ENCODE measurements around the gene BCKDHA.

DNA sequence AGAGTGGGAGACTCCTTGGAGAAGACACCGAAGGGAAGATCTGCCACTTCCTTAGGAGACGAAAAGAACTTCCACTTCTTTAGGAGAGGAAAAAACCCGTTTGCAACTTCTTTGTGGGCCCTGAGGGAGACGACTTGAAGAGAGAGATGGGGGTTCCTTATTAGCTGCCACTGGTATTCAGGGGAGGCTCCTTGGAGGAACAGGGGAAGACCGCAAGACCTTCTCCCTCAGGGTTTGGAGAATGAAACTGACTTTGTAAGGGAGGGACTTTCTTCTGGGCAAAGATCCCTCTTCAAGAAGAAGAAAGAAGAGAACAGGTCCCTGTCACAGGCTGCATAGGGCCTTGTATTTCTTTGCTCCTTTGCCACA, 416 bp downstream of the BCKDHA start:
- TF ChIP-seq, protein P1, sequence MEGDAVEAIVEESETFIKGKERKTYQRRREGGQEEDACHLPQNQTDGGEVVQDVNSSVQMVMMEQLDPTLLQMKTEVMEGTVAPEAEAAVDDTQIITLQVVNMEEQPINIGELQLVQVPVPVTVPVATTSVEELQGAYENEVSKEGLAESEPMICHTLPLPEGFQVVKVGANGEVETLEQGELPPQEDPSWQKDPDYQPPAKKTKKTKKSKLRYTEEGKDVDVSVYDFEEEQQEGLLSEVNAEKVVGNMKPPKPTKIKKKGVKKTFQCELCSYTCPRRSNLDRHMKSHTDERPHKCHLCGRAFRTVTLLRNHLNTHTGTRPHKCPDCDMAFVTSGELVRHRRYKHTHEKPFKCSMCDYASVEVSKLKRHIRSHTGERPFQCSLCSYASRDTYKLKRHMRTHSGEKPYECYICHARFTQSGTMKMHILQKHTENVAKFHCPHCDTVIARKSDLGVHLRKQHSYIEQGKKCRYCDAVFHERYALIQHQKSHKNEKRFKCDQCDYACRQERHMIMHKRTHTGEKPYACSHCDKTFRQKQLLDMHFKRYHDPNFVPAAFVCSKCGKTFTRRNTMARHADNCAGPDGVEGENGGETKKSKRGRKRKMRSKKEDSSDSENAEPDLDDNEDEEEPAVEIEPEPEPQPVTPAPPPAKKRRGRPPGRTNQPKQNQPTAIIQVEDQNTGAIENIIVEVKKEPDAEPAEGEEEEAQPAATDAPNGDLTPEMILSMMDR (conservative IDR thresholded peaks at IDR 0.05; ENCODE audit: low read depth, low read length), result no peak
- no peak for TF ChIP-seq MXI1 (IDR thresholded peaks at IDR 0.05; ENCODE audit: borderline replicate concordance, low read depth, low read length)
- TF ChIP-seq CHD1 (IDR thresholded peaks at IDR 0.05; ENCODE audit: low read depth, low read length), result no peak
- TF ChIP-seq, protein P2, sequence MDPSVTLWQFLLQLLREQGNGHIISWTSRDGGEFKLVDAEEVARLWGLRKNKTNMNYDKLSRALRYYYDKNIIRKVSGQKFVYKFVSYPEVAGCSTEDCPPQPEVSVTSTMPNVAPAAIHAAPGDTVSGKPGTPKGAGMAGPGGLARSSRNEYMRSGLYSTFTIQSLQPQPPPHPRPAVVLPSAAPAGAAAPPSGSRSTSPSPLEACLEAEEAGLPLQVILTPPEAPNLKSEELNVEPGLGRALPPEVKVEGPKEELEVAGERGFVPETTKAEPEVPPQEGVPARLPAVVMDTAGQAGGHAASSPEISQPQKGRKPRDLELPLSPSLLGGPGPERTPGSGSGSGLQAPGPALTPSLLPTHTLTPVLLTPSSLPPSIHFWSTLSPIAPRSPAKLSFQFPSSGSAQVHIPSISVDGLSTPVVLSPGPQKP (IDR thresholded peaks at IDR 0.05; ENCODE audit: borderline replicate concordance, low read depth, low read length), result no peak
- no peak for TF ChIP-seq RAD21 (IDR thresholded peaks at IDR 0.05; ENCODE audit: low read length)
- no peak for TF ChIP-seq POLR2A (IDR thresholded peaks at IDR 0.05; ENCODE audit: low read depth, low read length)
- no peak for TF ChIP-seq BHLHE40 (IDR thresholded peaks at IDR 0.05; ENCODE audit: low read depth, low read length)
